HG03342 (cell line): ENCODE data around the gene USO1.

Experiments
- ATAC-seq: cut with Tn5 transposase; IDR thresholded peaks from one replicate; pipeline ENCODE4 v1.9.1; 2021; ENCODE audit warnings: mild to moderate bottlenecking, moderate library complexity; ENCODE audit not compliant: unreplicated experiment

The USO1 gene

DNA sequence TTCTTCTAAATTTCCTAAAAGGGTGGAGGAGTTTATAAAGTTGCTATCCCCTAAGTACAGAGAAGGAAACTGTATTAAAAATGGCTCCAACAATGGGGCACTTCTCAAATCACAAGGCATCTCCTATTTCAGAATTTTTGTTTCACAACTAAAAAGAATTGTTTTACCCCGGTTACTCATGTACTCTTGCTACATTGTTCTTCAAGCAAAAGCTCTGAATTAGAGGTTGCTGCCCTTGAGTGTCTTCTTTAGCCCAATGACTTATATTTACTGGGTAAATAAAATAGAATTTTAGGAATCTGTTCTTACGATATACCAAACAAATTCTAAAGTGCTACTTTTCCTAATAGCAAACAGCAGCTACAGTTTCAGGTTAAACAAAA is 110.4 kb downstream of the USO1 start:
- ATAC-seq: no peak

- ATAC-seq: no peak
These were observed 117.5 kb downstream of the USO1 start for GRCh38 chr4:75841641-75842520.

GRCh38 chr4:75843596-75843995 is 119.2 kb downstream of the USO1 start:
- ATAC-seq: no peak

DNA sequence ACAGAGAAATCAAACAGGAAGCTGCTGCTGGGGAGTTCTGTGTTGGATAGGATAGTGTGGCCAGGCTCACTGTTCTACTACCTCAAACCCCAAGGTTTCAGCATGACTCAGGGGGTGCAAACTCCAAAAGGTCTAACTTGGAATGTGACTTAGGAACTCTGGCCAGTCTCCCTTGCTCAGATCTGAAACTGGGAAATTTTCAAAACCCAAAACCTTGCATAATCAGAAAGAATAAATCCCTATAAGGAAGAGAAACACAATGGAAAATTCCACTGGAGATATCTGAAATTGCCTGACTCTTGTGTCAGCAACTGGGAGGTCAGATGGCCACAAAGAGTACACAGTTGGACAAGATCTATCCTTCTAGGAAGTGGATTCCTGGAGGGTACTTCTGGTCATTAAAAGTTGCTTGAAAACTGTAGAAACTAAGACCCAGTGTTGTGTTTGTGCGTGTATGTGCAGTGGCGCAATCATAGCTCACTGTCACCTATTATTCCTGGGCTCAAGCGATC is 119.8 kb downstream of the USO1 start:
- no peak for ATAC-seq

GRCh38 chr4:75845992-75846391 is 121.6 kb downstream of the USO1 start:
- ATAC-seq: no peak

DNA sequence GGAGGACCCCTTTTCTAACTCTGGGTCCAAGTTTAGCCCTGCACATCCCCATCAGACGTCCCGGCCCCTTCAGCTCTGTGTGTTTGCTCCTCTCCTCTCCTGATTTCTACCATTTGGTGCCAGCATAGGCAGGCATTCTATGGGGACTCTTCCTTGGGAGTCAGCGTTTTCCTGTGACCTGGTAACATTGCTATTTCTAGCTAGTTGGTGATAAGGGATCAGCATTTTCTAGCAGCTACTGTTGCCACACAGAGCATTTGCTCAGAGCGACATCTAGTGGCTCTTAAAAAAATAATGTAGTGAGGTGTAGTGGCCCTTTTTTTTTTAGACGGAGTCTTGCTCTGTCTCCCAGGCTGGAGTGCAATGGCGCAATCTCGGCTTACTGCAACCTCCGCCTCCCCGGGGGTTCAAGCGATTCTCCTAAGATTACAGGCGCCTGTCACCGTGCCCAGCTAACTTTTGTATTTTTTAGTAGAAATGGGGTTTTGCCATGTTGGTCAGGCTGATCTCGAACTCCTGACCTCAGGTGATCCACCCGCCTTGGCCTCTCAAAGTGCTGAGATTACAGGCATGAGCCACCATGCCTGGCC is 123.9 kb downstream of the USO1 start:
- peak; percentile 84 for ATAC-seq

GRCh38 chr4:75848891-75849290 is 124.5 kb downstream of the USO1 start:
- ATAC-seq: no peak

GRCh38 chr4:75849461-75849860 is 125.1 kb downstream of the USO1 start:
- no peak for ATAC-seq

- ATAC-seq: no peak
These were observed 134.3 kb downstream of the USO1 start for GRCh38 chr4:75858721-75859120.

GRCh38 chr4:75860606-75861005 is 136.2 kb downstream of the USO1 start:
- ATAC-seq: no peak
